SK-N-SH treated with all-trans-retinoic acid at 6 μM for 48 hours (cell line): ENCODE results near the gene PPOX.

Experiments
- ATAC-seq: fragments of 200-7000 bp; cut with Tn5 transposase; 3 replicates; pipeline ENCODE4 v1.9.1; 2020; ENCODE audit warnings: mild to moderate bottlenecking, moderate library complexity
- ARNTL ChIP-seq: fragments of 450-650 bp; formaldehyde crosslinking; IDR thresholded peaks from 2 replicates; pipeline ENCODE4 v1.5.0; 2020; ENCODE audit warnings: low read depth, mild to moderate bottlenecking, moderate library complexity, borderline replicate concordance
- BACH2 ChIP-seq: fragments of 250-450 bp; sonication (Bioruptor Pico); IDR thresholded peaks from 2 replicates; pipeline ENCODE4 v1.9.0; 2021; ENCODE audit warnings: mild to moderate bottlenecking, borderline replicate concordance
- CREB5 ChIP-seq: fragments of 250-450 bp; sonication (Bioruptor Pico); IDR thresholded peaks from 2 replicates; pipeline ENCODE4 v1.5.1; 2020; ENCODE audit warnings: low read depth, mild to moderate bottlenecking, moderate library complexity
- CSDC2 ChIP-seq: fragments of 250-450 bp; sonication (Bioruptor Pico); IDR thresholded peaks from 2 replicates; pipeline ENCODE4 v1.5.0; 2020; ENCODE audit warnings: mild to moderate bottlenecking, moderate library complexity
- CSRNP3 ChIP-seq: fragments of 250-450 bp; sonication (Bioruptor Pico); IDR thresholded peaks from 2 replicates; pipeline ENCODE4 v1.5.1; 2021; ENCODE audit warnings: mild to moderate bottlenecking, moderate library complexity
- ESRRG ChIP-seq: fragments of 250-450 bp; sonication (Bioruptor Pico); IDR thresholded peaks from 2 replicates; pipeline ENCODE4 v1.6.1; 2021; ENCODE audit warnings: mild to moderate bottlenecking
- GLIS3 ChIP-seq: fragments of 250-450 bp; sonication (Bioruptor Pico); IDR thresholded peaks from 2 replicates; pipeline ENCODE4 v1.5.0; 2020; ENCODE audit warnings: mild to moderate bottlenecking, moderate library complexity
- OSR1 ChIP-seq: fragments of 250-450 bp; sonication (Bioruptor Pico); IDR thresholded peaks from 2 replicates; pipeline ENCODE4 v1.8.0; 2022; ENCODE audit warnings: moderate library complexity, mild to moderate bottlenecking, inconsistent platforms
- PPARA ChIP-seq: fragments of 250-450 bp; sonication (Bioruptor Pico); IDR thresholded peaks from 2 replicates; pipeline ENCODE4 v1.5.0; 2020; ENCODE audit warnings: mild to moderate bottlenecking, borderline replicate concordance
- RARB ChIP-seq: fragments of 250-450 bp; sonication (Bioruptor Pico); IDR thresholded peaks from 2 replicates; pipeline ENCODE4 v1.8.0; 2021; ENCODE audit warnings: mild to moderate bottlenecking, moderate library complexity
- SNAI2 ChIP-seq: fragments of 250-450 bp; sonication (Bioruptor Pico); IDR thresholded peaks from 2 replicates; pipeline ENCODE4 v1.5.0; 2020; ENCODE audit warnings: mild to moderate bottlenecking, moderate library complexity
- TCF4 ChIP-seq: fragments of 250-450 bp; sonication (Bioruptor Pico); IDR thresholded peaks from 2 replicates; pipeline ENCODE4 v1.8.0; 2021; ENCODE audit warnings: mild to moderate bottlenecking, moderate library complexity, borderline replicate concordance
- TOX ChIP-seq: fragments of 250-450 bp; sonication (Bioruptor Pico); IDR thresholded peaks from 2 replicates; pipeline ENCODE4 v1.8.0; 2021; ENCODE audit warnings: mild to moderate bottlenecking, moderate library complexity, borderline replicate concordance
- ZC3H10 ChIP-seq: fragments of 250-450 bp; sonication (Bioruptor Pico); IDR thresholded peaks from 2 replicates; pipeline ENCODE4 v1.5.1; 2021; ENCODE audit warnings: mild to moderate bottlenecking, moderate library complexity
- ZFP3 ChIP-seq: fragments of 250-450 bp; sonication (Bioruptor Pico); IDR thresholded peaks from 2 replicates; pipeline ENCODE4 v1.5.0; 2020; ENCODE audit warnings: mild to moderate bottlenecking, moderate library complexity
- ZFP30 ChIP-seq: fragments of 450-650 bp; formaldehyde crosslinking; IDR thresholded peaks from 2 replicates; pipeline ENCODE4 v1.5.0; 2022; ENCODE audit warnings: mild to moderate bottlenecking, moderate library complexity
- ZNF565 ChIP-seq: fragments of 450-650 bp; formaldehyde crosslinking; conservative IDR thresholded peaks from 2 replicates; pipeline ENCODE4 v1.5.0; 2020; ENCODE audit warnings: low read depth, mild to moderate bottlenecking, moderate library complexity
- ZNF70 ChIP-seq: fragments of 450-650 bp; formaldehyde crosslinking; IDR thresholded peaks from 2 replicates; pipeline ENCODE4 v1.5.0; 2020; ENCODE audit warnings: mild to moderate bottlenecking, moderate library complexity
- ZNF8 ChIP-seq: fragments of 450-650 bp; formaldehyde crosslinking; IDR thresholded peaks from 2 replicates; pipeline ENCODE4 v1.5.0; 2020; ENCODE audit warnings: mild to moderate bottlenecking, moderate library complexity
- TF ChIP-seq, protein P1 (sequence below): fragments of 250-450 bp; sonication (Bioruptor Pico); IDR thresholded peaks from 2 replicates; pipeline ENCODE4 v1.8.0; 2020; ENCODE audit warnings: mild to moderate bottlenecking, moderate library complexity, borderline replicate concordance
- TF ChIP-seq, protein P2 (sequence below): fragments of 250-450 bp; sonication (Bioruptor Pico); IDR thresholded peaks from 2 replicates; pipeline ENCODE4 v1.5.0; 2020; ENCODE audit warnings: mild to moderate bottlenecking, moderate library complexity
- TF ChIP-seq, protein P3 (sequence below): fragments of 250-450 bp; sonication (Bioruptor Pico); IDR thresholded peaks from 2 replicates; pipeline ENCODE4 v1.8.0; 2021; ENCODE audit warnings: low read depth, mild to moderate bottlenecking, moderate library complexity, borderline replicate concordance

Gene PPOX

DNA sequence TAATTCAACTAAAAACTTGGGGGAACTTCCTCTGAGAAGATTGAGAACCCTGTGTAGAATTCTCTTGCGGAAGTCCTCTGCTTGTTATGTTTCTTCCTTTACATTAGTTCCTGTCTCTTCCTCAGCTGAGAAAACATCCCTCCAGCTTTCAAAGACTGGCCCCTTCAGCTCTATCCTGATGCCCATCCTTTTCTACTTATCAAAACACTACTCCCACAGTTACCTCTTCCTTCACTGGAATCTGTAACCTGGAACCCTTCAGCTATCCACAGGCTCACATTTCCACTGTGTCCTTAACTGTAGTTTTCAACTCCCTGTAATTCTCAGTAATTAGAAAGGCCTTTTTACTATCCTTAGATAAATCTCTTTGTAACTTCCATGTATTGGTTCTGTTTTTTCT lies 27.8 kb upstream of the PPOX start:
- TF ChIP-seq SNAI2, result no peak
- no peak for TF ChIP-seq ZNF565
- TF ChIP-seq, protein P1, sequence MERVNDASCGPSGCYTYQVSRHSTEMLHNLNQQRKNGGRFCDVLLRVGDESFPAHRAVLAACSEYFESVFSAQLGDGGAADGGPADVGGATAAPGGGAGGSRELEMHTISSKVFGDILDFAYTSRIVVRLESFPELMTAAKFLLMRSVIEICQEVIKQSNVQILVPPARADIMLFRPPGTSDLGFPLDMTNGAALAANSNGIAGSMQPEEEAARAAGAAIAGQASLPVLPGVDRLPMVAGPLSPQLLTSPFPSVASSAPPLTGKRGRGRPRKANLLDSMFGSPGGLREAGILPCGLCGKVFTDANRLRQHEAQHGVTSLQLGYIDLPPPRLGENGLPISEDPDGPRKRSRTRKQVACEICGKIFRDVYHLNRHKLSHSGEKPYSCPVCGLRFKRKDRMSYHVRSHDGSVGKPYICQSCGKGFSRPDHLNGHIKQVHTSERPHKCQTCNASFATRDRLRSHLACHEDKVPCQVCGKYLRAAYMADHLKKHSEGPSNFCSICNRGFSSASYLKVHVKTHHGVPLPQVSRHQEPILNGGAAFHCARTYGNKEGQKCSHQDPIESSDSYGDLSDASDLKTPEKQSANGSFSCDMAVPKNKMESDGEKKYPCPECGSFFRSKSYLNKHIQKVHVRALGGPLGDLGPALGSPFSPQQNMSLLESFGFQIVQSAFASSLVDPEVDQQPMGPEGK (CRISPR knock-in tag), result no peak
- TF ChIP-seq PPARA (CRISPR knock-in tag), result no peak
- TF ChIP-seq TCF4 (CRISPR knock-in tag), result no peak
- no peak for TF ChIP-seq ARNTL (CRISPR knock-in tag)
- no peak for TF ChIP-seq CSDC2 (CRISPR knock-in tag)
- TF ChIP-seq TOX, result no peak
- no peak for TF ChIP-seq ZC3H10 (CRISPR knock-in tag)
- TF ChIP-seq ZFP30 (CRISPR knock-in tag), result no peak
- TF ChIP-seq CREB5 (CRISPR knock-in tag), result no peak
- no peak for TF ChIP-seq GLIS3
- no peak for TF ChIP-seq ZNF70 (CRISPR knock-in tag)
- TF ChIP-seq, protein P2, sequence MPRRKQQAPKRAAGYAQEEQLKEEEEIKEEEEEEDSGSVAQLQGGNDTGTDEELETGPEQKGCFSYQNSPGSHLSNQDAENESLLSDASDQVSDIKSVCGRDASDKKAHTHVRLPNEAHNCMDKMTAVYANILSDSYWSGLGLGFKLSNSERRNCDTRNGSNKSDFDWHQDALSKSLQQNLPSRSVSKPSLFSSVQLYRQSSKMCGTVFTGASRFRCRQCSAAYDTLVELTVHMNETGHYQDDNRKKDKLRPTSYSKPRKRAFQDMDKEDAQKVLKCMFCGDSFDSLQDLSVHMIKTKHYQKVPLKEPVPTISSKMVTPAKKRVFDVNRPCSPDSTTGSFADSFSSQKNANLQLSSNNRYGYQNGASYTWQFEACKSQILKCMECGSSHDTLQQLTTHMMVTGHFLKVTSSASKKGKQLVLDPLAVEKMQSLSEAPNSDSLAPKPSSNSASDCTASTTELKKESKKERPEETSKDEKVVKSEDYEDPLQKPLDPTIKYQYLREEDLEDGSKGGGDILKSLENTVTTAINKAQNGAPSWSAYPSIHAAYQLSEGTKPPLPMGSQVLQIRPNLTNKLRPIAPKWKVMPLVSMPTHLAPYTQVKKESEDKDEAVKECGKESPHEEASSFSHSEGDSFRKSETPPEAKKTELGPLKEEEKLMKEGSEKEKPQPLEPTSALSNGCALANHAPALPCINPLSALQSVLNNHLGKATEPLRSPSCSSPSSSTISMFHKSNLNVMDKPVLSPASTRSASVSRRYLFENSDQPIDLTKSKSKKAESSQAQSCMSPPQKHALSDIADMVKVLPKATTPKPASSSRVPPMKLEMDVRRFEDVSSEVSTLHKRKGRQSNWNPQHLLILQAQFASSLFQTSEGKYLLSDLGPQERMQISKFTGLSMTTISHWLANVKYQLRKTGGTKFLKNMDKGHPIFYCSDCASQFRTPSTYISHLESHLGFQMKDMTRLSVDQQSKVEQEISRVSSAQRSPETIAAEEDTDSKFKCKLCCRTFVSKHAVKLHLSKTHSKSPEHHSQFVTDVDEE (CRISPR knock-in tag), result no peak
- no peak for TF ChIP-seq CSRNP3 (CRISPR knock-in tag)
- TF ChIP-seq, protein P3, sequence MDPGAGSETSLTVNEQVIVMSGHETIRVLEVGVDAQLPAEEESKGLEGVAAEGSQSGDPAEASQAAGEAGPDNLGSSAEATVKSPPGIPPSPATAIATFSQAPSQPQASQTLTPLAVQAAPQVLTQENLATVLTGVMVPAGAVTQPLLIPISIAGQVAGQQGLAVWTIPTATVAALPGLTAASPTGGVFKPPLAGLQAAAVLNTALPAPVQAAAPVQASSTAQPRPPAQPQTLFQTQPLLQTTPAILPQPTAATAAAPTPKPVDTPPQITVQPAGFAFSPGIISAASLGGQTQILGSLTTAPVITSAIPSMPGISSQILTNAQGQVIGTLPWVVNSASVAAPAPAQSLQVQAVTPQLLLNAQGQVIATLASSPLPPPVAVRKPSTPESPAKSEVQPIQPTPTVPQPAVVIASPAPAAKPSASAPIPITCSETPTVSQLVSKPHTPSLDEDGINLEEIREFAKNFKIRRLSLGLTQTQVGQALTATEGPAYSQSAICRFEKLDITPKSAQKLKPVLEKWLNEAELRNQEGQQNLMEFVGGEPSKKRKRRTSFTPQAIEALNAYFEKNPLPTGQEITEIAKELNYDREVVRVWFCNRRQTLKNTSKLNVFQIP (CRISPR knock-in tag), result no peak
- ATAC-seq, result no peak

- ATAC-seq, result peak; percentile 90
- TF ChIP-seq TCF4 (CRISPR knock-in tag), result no peak
- no peak for TF ChIP-seq ZNF8
- TF ChIP-seq ZFP30 (CRISPR knock-in tag), result no peak
- TF ChIP-seq GLIS3, result no peak
- no peak for TF ChIP-seq ZC3H10 (CRISPR knock-in tag)
- TF ChIP-seq RARB (CRISPR knock-in tag), result no peak
- TF ChIP-seq OSR1 (CRISPR knock-in tag), result no peak
- no peak for TF ChIP-seq ESRRG
- no peak for TF ChIP-seq ZNF565
- TF ChIP-seq, all 23 proteins: peak for 0
Observed at GRCh38 chr1:161139766-161140165, 26.5 kb upstream of the PPOX start.

DNA sequence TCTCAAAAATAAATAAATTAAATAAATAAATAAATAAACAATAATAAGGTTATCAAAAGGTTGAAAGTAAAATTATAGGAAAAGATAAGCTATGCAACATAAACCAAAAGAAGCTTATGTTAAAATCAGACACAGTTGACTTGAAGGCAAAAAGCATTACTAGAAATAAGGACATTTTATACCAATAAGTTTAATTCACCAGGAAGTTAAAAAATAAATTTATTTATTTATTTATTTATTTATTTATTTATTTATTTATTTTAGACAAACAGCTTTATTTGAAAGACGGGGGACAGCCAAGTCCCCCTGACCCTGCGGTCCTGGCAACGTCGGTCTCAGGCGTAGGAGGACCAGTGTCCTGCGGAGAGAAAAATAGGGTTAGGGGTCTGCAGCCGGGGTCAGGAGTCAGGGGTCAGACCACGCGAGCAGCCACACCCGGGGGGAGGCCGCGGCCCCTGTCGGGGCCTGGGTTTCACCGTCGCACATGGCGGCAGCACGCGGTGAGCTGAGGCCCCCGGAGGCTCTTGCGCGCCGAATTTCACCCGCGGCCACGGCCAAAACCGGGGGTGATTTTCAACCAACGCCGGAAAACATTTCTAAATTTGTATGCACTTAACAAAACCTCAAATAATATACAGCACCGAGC lies 25.3 kb upstream of the PPOX start:
- no peak for ATAC-seq
- TF ChIP-seq ZNF70 (CRISPR knock-in tag), result no peak
- TF ChIP-seq OSR1 (CRISPR knock-in tag), result no peak
- TF ChIP-seq, protein P1 (CRISPR knock-in tag), result no peak
- TF ChIP-seq, protein P2 (CRISPR knock-in tag), result no peak
- TF ChIP-seq ZFP3, result no peak
- no peak for TF ChIP-seq SNAI2
- no peak for TF ChIP-seq ZC3H10 (CRISPR knock-in tag)
- no peak for TF ChIP-seq ESRRG
- no peak for TF ChIP-seq CSRNP3 (CRISPR knock-in tag)
- no peak for TF ChIP-seq BACH2 (CRISPR knock-in tag)
- TF ChIP-seq CSDC2 (CRISPR knock-in tag), result no peak
